ENCODE data around the gene AGPS.

- TF ChIP-seq, protein P1, sequence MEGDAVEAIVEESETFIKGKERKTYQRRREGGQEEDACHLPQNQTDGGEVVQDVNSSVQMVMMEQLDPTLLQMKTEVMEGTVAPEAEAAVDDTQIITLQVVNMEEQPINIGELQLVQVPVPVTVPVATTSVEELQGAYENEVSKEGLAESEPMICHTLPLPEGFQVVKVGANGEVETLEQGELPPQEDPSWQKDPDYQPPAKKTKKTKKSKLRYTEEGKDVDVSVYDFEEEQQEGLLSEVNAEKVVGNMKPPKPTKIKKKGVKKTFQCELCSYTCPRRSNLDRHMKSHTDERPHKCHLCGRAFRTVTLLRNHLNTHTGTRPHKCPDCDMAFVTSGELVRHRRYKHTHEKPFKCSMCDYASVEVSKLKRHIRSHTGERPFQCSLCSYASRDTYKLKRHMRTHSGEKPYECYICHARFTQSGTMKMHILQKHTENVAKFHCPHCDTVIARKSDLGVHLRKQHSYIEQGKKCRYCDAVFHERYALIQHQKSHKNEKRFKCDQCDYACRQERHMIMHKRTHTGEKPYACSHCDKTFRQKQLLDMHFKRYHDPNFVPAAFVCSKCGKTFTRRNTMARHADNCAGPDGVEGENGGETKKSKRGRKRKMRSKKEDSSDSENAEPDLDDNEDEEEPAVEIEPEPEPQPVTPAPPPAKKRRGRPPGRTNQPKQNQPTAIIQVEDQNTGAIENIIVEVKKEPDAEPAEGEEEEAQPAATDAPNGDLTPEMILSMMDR (IDR thresholded peaks at IDR 0.05; ENCODE audit: low read depth, low read length, poor library complexity, severe bottlenecking), result no peak
- TF ChIP-seq EZH2phosphoT487 (IDR thresholded peaks at IDR 0.05; ENCODE audit: borderline replicate concordance, low read length), result no peak
Observed at GRCh38 chr2:177545981-177546585, 153.5 kb downstream of the AGPS start.
